Measurements from ENCODE around the gene PLEKHG1.

GRCh38 chr6:150605333-150605732 is 5.6 kb downstream of the PLEKHG1 start:
- TF ChIP-seq CTCF (IDR thresholded peaks at IDR 0.05; ENCODE audit: low read depth, low read length, poor library complexity, severe bottlenecking) (no peak), EZH2phosphoT487 (IDR thresholded peaks at IDR 0.05; ENCODE audit: borderline replicate concordance, low read length) (no peak)
